Testis (tissue), 3 donors: Measurements from ENCODE around the gene RABGAP1L. TPM values are rescaled to one million over a fixed set of nuclear protein-coding genes. Genes with fewer than 3 reads are reported as not detected.

Experiments used
- DNase-seq: peaks from one replicate; pipeline ENCODE4 v3.0.0-alpha.2; 2019
- H3K27ac ChIP-seq, 2 donors: fragments of 200-600 bp; sonication (generic); one replicate each; pipeline ENCODE4 v1.5.1; 2019
- H3K27me3 ChIP-seq: fragments of 200-600 bp; sonication (generic); one replicate; pipeline ENCODE4 v1.5.1; 2019
- H3K36me3 ChIP-seq: fragments of 200-600 bp; sonication (generic); one replicate; pipeline ENCODE4 v1.5.1; 2017; ENCODE audit warnings: low read depth; ENCODE audit errors: missing control alignments
- H3K4me1 ChIP-seq: fragments of 200-600 bp; sonication (generic); one replicate; pipeline ENCODE4 v1.5.1; 2019
- H3K4me3 ChIP-seq, 2 donors: fragments of 200-600 bp; sonication (generic); one replicate each; pipeline ENCODE4 v1.5.1; 2017 to 2019
- H3K9me3 ChIP-seq: fragments of 200-600 bp; sonication (generic); one replicate; pipeline ENCODE4 v1.5.1; 2017
- POLR2A ChIP-seq: fragments of 450-650 bp; IDR thresholded peaks from one replicate; pipeline ENCODE4 v1.6.1; 2017; ENCODE audit warnings: antibody characterized with exemption, mild to moderate bottlenecking, moderate library complexity
- WGBS, 2 donors: methylation state at CpG; one replicate each; pipeline ENCODE4 v1.1.5; 2018; 5-methylcytosine and 5-hydroxymethylcytosine counted together
- intact Hi-C: fragments of 100-400 bp; cut with DNase I; formaldehyde crosslinking; loops from one replicate; pipeline ENCODE4 v1.15.1; 2023; ENCODE audit warnings: low total_unique reads
- polyA plus RNA-seq: library from polyadenylated mRNA; stranded (reverse); fragments of 350-450 nt; fragmentation: Illumina TruSeq; extraction: RNeasy Lipid Tissue Mini Kit (QIAGEN cat#74804); gene quantifications from one replicate; pipeline ENCODE4 v1.2.3, GENCODE V29; 2014; ENCODE audit warnings: low read depth, low replicate concordance; ENCODE audit not compliant: insufficient read depth
- total RNA-seq, 2 donors: library from RNA; depleted of rRNA; stranded (reverse); fragments of >200 nt; gene quantifications; one replicate each; pipeline ENCODE4 v1.2.3, GENCODE V29; 2016
- TF ChIP-seq, protein P1 (sequence below), 3 experiments: fragments of 450-650 bp in 2 of 3; fragments of 200-600 bp in 1 of 3; sonication (generic) in 1 of 3; IDR thresholded peaks; one replicate each; pipeline ENCODE4 v1.5.1; 2016 to 2019; ENCODE audit warnings: antibody characterized with exemption in 3 of 3, mild to moderate bottlenecking in 2 of 3, moderate library complexity in 1 of 3

The RABGAP1L gene
- total and polyA plus RNA-seq, 3 donors from 2014 or later: 40.5 to 53.1 (median 49.5) TPM

- WGBS, 2 donors: 94 to 96% methylated on average over 10 of the region's 10 CpGs
- no peak overlapping the region for H3K27ac ChIP-seq
- H3K27me3 ChIP-seq: no peaks in the 10 kb centered on the region
- H3K4me1 ChIP-seq: no peaks in the 10 kb centered on the region
- H3K9me3 ChIP-seq: no peaks in the 10 kb centered on the region
- intact Hi-C loops: no loop called here
- DNase-seq: no peak
- no peak overlapping the region for H3K4me3 ChIP-seq
- H3K36me3 ChIP-seq: no peaks in the 10 kb centered on the region
- no peak for TF ChIP-seq POLR2A
- TF ChIP-seq, protein P1, sequence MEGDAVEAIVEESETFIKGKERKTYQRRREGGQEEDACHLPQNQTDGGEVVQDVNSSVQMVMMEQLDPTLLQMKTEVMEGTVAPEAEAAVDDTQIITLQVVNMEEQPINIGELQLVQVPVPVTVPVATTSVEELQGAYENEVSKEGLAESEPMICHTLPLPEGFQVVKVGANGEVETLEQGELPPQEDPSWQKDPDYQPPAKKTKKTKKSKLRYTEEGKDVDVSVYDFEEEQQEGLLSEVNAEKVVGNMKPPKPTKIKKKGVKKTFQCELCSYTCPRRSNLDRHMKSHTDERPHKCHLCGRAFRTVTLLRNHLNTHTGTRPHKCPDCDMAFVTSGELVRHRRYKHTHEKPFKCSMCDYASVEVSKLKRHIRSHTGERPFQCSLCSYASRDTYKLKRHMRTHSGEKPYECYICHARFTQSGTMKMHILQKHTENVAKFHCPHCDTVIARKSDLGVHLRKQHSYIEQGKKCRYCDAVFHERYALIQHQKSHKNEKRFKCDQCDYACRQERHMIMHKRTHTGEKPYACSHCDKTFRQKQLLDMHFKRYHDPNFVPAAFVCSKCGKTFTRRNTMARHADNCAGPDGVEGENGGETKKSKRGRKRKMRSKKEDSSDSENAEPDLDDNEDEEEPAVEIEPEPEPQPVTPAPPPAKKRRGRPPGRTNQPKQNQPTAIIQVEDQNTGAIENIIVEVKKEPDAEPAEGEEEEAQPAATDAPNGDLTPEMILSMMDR (IDR thresholded peaks at IDR 0.05): no peak
These were observed 38.2 kb downstream of the RABGAP1L start for GRCh38 chr1:174197547-174197946.

- Histone ChIP-seq H3K4me3 (no peak overlapping the region), H3K27me3 (no peaks in the 10 kb centered on the region), H3K36me3 (no peaks in the 10 kb centered on the region), H3K9me3 (no peaks in the 10 kb centered on the region), H3K27ac (no peak overlapping the region), H3K4me1 (no peaks in the 10 kb centered on the region)
- TF ChIP-seq, protein P1 (IDR thresholded peaks at IDR 0.05): no peak
- TF ChIP-seq POLR2A: no peak
- intact Hi-C loops: no loop called here
- no peak for DNase-seq
These were observed 38.9 kb downstream of the RABGAP1L start for GRCh38 chr1:174198202-174198601.

- TF ChIP-seq POLR2A: no peak
- TF ChIP-seq, protein P1 (IDR thresholded peaks at IDR 0.05): no peak
- Histone ChIP-seq H3K36me3 (no peaks in the 10 kb centered on the region), H3K4me3 (no peak overlapping the region), H3K4me1 (no peaks in the 10 kb centered on the region), H3K9me3 (no peaks in the 10 kb centered on the region), H3K27ac (no peak overlapping the region), H3K27me3 (no peaks in the 10 kb centered on the region)
- intact Hi-C loops: no loop called here
- 81 to 88% methylated on average over 4 of the region's 4 CpGs for WGBS, 2 donors
- no peak for DNase-seq
These were observed 41.4 kb downstream of the RABGAP1L start for GRCh38 chr1:174200746-174201145.

- no peak overlapping the region for H3K27ac ChIP-seq
- no peak for TF ChIP-seq POLR2A
- TF ChIP-seq, protein P1 (IDR thresholded peaks at IDR 0.05): no peak
- WGBS, 2 donors: 89 to 92% methylated on average over 7 of the region's 7 CpGs
- no peaks in the 10 kb centered on the region for H3K36me3 ChIP-seq
- no peaks in the 10 kb centered on the region for H3K4me1 ChIP-seq
- no peak overlapping the region for H3K4me3 ChIP-seq
- no peaks in the 10 kb centered on the region for H3K27me3 ChIP-seq
- H3K9me3 ChIP-seq: no peaks in the 10 kb centered on the region
- intact Hi-C loops: no loop called here
- no peak for DNase-seq
These were observed 45.5 kb downstream of the RABGAP1L start for GRCh38 chr1:174204697-174205308.

DNA sequence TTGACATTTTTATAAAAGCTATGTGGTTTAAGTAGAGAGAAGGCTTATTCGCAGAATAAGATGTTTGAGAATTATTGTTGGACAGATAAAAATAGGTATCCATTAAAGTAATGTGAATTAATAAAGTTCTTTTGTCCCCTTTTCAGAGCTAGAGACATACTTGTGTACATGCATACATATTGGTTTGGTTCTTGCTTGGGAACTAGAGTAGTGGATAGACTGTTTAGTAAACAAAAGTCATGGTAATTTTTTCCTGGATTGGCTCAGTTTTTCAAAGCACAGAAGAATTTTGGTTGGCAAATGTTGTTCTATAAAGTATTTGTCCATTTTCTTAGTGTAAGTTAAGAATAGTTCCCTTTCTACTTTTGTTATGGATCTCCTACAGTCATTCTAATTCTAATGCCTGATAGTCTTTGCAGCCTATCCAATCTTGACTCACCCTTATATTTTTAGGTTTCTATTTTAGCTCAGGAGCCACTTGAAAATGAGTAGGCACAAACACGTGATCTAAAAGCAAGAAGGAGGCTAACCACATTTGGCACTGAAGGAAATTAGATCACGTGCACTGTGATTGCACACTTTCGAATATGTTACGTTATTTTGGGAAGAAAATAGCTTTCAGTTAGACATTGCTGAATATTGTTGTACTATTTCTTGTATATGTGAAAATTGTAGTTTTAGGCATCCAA is 47.0 kb downstream of the RABGAP1L start:
- no peak for DNase-seq
- intact Hi-C loops: no loop called here
- no peaks in the 10 kb centered on the region for H3K4me1 ChIP-seq
- no peaks in the 10 kb centered on the region for H3K36me3 ChIP-seq
- WGBS, 2 donors: 80 to 94% methylated on average over 5 of the region's 5 CpGs
- no peak overlapping the region for H3K27ac ChIP-seq
- TF ChIP-seq, protein P1 (IDR thresholded peaks at IDR 0.05): no peak
- TF ChIP-seq POLR2A: no peak
- no peak overlapping the region for H3K4me3 ChIP-seq
- no peaks in the 10 kb centered on the region for H3K9me3 ChIP-seq
- no peaks in the 10 kb centered on the region for H3K27me3 ChIP-seq
